NB4 (cell line): ENCODE results near the gene SORBS1.

Source experiments
- DNase-seq: peaks from one replicate; pipeline ENCODE4 v3.0.0; 2010; ENCODE audit warnings: low read depth
- H3K4me3 ChIP-seq: one replicate; pipeline ENCODE4 v1.5.1; 2011; ENCODE audit warnings: mild to moderate bottlenecking, low read depth, low read length, moderate library complexity
- CTCF ChIP-seq: IDR thresholded peaks from one replicate; pipeline ENCODE4 v1.5.1; 2012; ENCODE audit warnings: low read depth, low read length
- MAX ChIP-seq: IDR thresholded peaks from 2 replicates; pipeline ENCODE4 v1.6.1; 2011; ENCODE audit warnings: low read depth, low read length
- MYC ChIP-seq: IDR thresholded peaks from 2 replicates; pipeline ENCODE4 v1.6.1; 2011; ENCODE audit warnings: low read depth, low read length
- POLR2A ChIP-seq: IDR thresholded peaks from 2 replicates; pipeline ENCODE4 v1.6.1; 2011; ENCODE audit warnings: mild to moderate bottlenecking; ENCODE audit not compliant: insufficient read length; ENCODE audit errors: extremely low read depth

The SORBS1 gene

GRCh38 chr10:95505641-95506040, 55.5 kb downstream of the SORBS1 start:
- no peak for DNase-seq
- no peak overlapping the region for H3K4me3 ChIP-seq
- no peak for TF ChIP-seq MYC
- no peak for TF ChIP-seq POLR2A
- no peak for TF ChIP-seq MAX
- no peak for TF ChIP-seq CTCF

- no peak for DNase-seq
- no peak for TF ChIP-seq POLR2A
- no peak for TF ChIP-seq MYC
- TF ChIP-seq MAX, result no peak
- TF ChIP-seq CTCF, result no peak
- H3K4me3 ChIP-seq, result no peak overlapping the region
Measured at GRCh38 chr10:95505084-95505610, 56.0 kb downstream of the SORBS1 start.

DNA sequence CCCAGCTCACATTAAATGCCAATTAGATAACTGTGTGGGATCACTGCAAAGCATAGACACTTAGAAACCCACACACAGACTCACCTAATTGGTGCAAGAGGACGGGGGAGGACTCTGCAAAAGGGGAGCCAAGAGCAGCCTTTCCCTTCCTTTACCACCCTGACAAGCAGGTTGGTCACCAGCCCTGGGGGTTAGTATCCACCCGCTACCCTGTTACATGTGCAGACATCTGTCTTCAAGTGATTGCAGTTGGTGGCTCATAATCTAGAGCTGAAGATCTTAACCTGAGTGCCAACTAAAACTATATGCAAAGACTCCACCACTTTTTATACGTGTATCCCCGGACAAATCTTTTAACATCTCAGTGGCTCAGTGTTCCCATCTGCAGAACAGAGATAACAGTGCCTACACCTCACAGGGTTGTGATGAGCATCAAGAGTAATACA, 56.9 kb downstream of the SORBS1 start:
- TF ChIP-seq MAX, result no peak
- no peak for TF ChIP-seq MYC
- TF ChIP-seq POLR2A, result no peak
- TF ChIP-seq CTCF, result no peak
- H3K4me3 ChIP-seq, result no peak overlapping the region
- DNase-seq, result no peak

DNA sequence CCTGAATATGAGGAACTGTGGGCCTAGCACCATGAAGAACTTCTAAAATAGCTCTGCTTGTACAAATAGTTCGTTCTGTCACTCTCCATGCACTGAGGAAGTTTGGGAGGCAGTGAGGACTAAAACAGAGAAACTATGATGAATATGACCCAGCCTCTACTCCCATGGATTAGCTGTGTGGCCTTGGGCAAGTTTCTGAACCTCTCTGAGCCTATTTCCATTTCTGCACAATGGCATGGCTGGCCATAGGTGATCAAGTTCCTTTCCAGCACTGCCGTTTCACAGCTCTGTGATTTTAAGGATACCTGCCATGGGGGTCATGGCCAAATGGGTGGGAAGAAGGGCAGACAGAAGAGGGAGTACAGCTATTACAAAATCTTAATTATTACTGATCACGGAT, 57.6 kb downstream of the SORBS1 start:
- no peak for TF ChIP-seq MAX
- TF ChIP-seq MYC, result no peak
- TF ChIP-seq CTCF, result no peak
- no peak for TF ChIP-seq POLR2A
- no peak overlapping the region for H3K4me3 ChIP-seq
- no peak for DNase-seq

DNA sequence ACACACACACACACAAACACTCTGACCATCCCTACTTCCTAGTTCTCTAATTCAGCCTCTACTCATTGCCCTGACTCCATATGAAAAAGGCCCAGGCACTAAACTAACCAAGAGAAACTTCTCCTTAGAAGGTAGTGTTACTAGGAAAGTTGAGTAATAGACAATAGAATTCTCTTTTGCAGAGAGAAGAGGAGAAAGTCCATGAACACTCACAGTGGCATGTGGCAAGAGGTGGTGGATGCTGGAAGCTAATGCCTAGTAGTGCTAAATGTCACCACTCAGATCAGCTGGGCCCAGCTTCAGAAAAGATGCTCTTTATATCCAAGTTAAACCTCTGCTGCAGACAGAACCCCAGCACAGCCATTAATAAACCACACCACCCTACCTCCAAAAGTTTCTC, 58.2 kb downstream of the SORBS1 start:
- H3K4me3 ChIP-seq, result no peak overlapping the region
- DNase-seq, result no peak
- TF ChIP-seq MYC (no peak), CTCF (no peak), POLR2A (no peak), MAX (no peak)

GRCh38 chr10:95502377-95502776, 58.8 kb downstream of the SORBS1 start:
- H3K4me3 ChIP-seq, result no peak overlapping the region
- no peak for DNase-seq
- TF ChIP-seq MYC (no peak), CTCF (no peak), MAX (no peak), POLR2A (no peak)
